CD4-positive, alpha-beta T cell treated with Interleukin-15 for 4 hours (primary cell): ENCODE results near the gene RNF151.

Experiments used
- DNase-seq: peaks from one replicate; pipeline ENCODE4 v3.0.0-alpha.2; 2020; ENCODE audit warnings: low spot score

Gene RNF151

GRCh38 chr16:1978476-1979120 lies 11.9 kb downstream of the RNF151 start:
- DNase-seq = no peak

GRCh38 chr16:1979271-1980029 lies 12.8 kb downstream of the RNF151 start:
- no peak for DNase-seq

- DNase-seq = no peak
Observed at GRCh38 chr16:1980030-1980769, 13.5 kb downstream of the RNF151 start.

GRCh38 chr16:1980770-1981087 lies 14.1 kb downstream of the RNF151 start:
- no peak for DNase-seq

GRCh38 chr16:1981398-1981836 lies 14.8 kb downstream of the RNF151 start, which contains the start of gene NOXO1:
Gene NOXO1, minus strand, starts transcription at chr16:1981469. Its CDS starts 290 bp downstream, at chr16:1981179.
- DNase-seq = no peak

GRCh38 chr16:1982013-1982433 lies 15.4 kb downstream of the RNF151 start:
- DNase-seq = no peak

GRCh38 chr16:1982991-1983543 lies 16.4 kb downstream of the RNF151 start:
- no peak for DNase-seq

- DNase-seq = peak; percentile 74
Observed at GRCh38 chr16:1983544-1984346, 17.1 kb downstream of the RNF151 start, which contains the start of gene GFER. Gene GFER, plus strand, starts transcription at chr16:1984193. Its CDS starts 26 bp downstream, at chr16:1984219.

- no peak for DNase-seq
Observed at GRCh38 chr16:1984347-1985225, 17.9 kb downstream of the RNF151 start.

- no peak for DNase-seq
Observed at GRCh38 chr16:1985466-1986150, 19.0 kb downstream of the RNF151 start.

GRCh38 chr16:1987198-1987597 lies 20.5 kb downstream of the RNF151 start:
- DNase-seq = no peak

GRCh38 chr16:1989209-1990100 lies 22.8 kb downstream of the RNF151 start, which contains the start of gene SYNGR3:
Gene SYNGR3, plus strand, starts transcription at chr16:1989970. Its CDS starts 133 bp downstream, at chr16:1990103.
- DNase-seq = no peak

- no peak for DNase-seq
Observed at GRCh38 chr16:1990101-1990350, 23.4 kb downstream of the RNF151 start.

- DNase-seq = no peak
Observed at GRCh38 chr16:1990351-1991134, 23.9 kb downstream of the RNF151 start.

GRCh38 chr16:1991135-1991551 lies 24.5 kb downstream of the RNF151 start:
- DNase-seq = peak; percentile 55

- no peak for DNase-seq
Observed at GRCh38 chr16:1991588-1991947, 24.9 kb downstream of the RNF151 start.

GRCh38 chr16:1991948-1992703 lies 25.5 kb downstream of the RNF151 start:
- peak; percentile 98 for DNase-seq
